ENCODE measurements around the gene IYD.

The IYD gene

DNA sequence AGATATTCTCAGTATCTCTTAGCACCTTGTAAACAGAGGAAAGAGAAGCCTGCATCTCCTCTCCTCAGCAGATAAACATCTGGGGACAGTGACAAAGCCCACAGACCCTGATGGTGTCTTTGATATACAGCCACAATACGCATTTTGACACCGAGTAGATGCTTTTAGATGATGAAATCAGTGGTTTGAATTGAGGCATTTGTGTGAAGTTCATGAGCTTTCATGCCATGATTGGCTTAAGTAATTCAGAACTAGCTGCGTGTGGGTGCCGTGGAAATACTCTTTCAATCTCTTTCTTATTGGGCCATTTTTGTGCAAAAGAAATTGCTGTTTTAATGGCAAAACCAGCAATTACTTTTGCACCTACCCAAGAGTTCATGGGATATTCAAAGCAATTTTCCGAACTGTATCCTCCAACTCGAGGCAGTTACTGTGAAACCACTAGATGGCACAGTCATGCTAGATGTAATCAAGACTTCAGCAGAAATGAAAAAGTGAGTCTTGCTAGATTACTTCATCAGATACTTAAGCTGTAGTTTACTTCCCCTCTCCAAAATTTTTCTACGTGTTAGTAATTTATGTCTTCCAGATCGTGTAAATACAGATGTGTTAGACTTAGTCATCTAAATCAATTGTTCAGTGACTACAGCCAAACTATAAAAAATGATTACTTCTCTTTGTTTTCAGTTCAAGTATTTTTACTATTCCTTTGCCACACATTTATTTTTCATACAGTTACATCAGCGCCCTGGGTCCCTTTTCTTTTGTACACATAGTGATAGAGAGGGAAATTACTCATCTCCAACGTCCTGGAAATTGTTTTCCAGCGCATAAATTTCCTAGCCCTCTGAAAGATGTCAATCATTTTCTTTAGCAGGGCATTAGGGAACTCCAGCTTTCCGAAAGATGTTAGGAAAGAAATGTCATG is 49.4 kb downstream of the IYD start:
- Histone ChIP-seq H3K4me1 (ENCODE audit: insufficient read depth, low read length) (no peaks in the 10 kb centered on the region), H3K27me3 (ENCODE audit: insufficient read depth, low read length) (peaks cover 16% of the 10 kb centered on the region; the same call in 1 of the 2 replicates), H3K27ac (ENCODE audit: low read depth, low read length) (no peak overlapping the region), H3K4me3 (ENCODE audit: low read length) (no peak overlapping the region), H3K9ac (ENCODE audit: low read depth, low read length) (no peak overlapping the region), H3K36me3 (ENCODE audit: insufficient read depth, low read length) (no peaks in the 10 kb centered on the region), H3K9me3 (ENCODE audit: insufficient read depth, low read depth, low read length) (peaks cover 3% of the 10 kb centered on the region; the same call in 1 of the 2 replicates)
- WGBS = 58% methylated on average over 8 of the region's 12 CpGs

DNA sequence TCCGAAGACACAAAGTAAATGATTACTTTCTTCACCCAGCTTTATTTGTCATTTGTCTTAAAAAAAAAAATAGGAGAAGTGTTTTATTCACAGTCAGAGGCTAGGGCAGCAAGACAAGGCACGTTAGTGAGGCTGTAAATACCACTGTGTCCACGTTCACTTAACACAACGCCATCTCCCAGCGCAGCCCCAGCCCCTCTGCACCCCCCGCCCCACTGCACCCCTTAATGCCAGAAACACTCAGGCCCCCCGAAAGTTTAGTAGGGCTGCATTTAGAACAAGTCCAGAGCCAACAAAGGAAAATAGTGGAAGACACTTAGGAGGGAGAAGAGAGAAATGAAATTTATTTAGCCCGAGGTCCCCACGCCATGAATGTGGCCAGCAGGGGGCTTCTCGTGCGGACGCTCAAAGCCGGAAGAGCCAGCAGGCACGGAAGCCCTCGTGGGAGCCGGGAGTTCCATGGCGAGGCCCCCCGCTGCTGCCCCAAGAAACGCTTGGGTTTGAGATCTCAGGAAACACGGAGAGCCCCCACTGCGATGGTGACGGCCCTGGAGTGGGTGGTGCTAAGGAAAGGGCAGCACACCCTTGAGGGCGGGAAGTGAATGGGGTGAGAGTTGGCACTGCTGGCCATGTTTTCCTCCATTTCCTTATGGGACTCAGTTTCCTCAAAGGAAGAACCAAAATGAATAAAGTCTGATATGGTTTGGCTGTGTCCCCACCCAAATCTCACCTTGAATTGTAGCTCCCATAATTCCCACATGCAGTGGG is 50.2 kb downstream of the IYD start:
- H3K27me3 ChIP-seq (ENCODE audit: insufficient read depth, low read length) = peaks cover 16% of the 10 kb centered on the region; the same call in 1 of the 2 replicates
- no peak overlapping the region for H3K27ac ChIP-seq (ENCODE audit: low read depth, low read length)
- H3K36me3 ChIP-seq (ENCODE audit: insufficient read depth, low read length) = no peaks in the 10 kb centered on the region
- H3K4me1 ChIP-seq (ENCODE audit: insufficient read depth, low read length) = no peaks in the 10 kb centered on the region
- H3K4me3 ChIP-seq (ENCODE audit: low read length) = peak overlapping the region; percentile 18; the same call in 1 of the 2 replicates
- 34% methylated on average over 23 of the region's 23 CpGs for WGBS
- H3K9me3 ChIP-seq (ENCODE audit: insufficient read depth, low read depth, low read length) = no peaks in the 10 kb centered on the region
- no peak overlapping the region for H3K9ac ChIP-seq (ENCODE audit: low read depth, low read length)

DNA sequence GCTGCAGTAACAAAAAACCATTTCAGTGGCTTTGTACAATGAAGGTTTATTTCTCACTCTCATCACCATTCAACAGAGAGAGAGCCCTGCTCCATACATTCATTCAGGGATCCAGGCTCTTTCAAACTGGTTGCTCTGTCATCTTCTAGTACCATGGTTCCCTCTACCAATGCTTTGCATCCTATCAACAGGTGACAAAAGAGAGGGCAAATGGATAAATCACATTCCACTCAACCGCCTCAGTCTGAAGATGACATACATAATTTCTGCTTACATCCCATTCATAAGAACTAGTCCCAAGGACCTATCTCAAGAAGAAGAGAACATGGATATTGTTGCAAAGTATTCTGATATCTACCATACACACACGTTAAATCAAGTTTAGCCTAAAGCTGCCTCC is 51.6 kb downstream of the IYD start:
- WGBS = 89% methylated on average over 1 of the region's 2 CpGs
- H3K9me3 ChIP-seq (ENCODE audit: insufficient read depth, low read depth, low read length) = 0 out of 2 replicates have a peak, but pooled peaks cover 4% of the 10 kb centered on the region
- H3K27me3 ChIP-seq (ENCODE audit: insufficient read depth, low read length) = peaks cover 16% of the 10 kb centered on the region; the same call in 1 of the 2 replicates
- no peak overlapping the region for H3K9ac ChIP-seq (ENCODE audit: low read depth, low read length)
- no peaks in the 10 kb centered on the region for H3K4me1 ChIP-seq (ENCODE audit: insufficient read depth, low read length)
- no peak overlapping the region for H3K4me3 ChIP-seq (ENCODE audit: low read length)
- no peak overlapping the region for H3K27ac ChIP-seq (ENCODE audit: low read depth, low read length)
- H3K36me3 ChIP-seq (ENCODE audit: insufficient read depth, low read length) = no peaks in the 10 kb centered on the region

DNA sequence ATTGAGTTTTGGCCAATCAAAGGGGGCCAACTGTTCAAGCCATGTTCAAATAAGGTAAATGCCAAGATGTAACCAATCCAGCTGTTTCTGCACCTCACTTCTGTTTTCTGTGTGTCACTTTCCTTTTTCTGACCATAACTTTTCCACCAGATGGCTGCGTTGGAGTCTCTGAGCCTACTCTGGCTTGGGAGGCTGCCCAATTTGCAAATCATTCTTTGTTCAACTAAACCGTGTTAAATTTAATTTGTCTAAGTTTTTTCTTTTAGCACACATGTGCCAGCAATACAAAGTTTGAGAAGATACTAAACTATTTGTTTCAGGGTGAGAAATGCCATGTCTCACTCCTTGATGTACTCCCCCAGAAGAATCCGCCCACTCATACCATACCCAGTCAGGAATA is 52.1 kb downstream of the IYD start:
- 95% methylated on average over 3 of the region's 3 CpGs for WGBS
- H3K4me3 ChIP-seq (ENCODE audit: low read length) = no peak overlapping the region
- H3K27ac ChIP-seq (ENCODE audit: low read depth, low read length) = no peak overlapping the region

DNA sequence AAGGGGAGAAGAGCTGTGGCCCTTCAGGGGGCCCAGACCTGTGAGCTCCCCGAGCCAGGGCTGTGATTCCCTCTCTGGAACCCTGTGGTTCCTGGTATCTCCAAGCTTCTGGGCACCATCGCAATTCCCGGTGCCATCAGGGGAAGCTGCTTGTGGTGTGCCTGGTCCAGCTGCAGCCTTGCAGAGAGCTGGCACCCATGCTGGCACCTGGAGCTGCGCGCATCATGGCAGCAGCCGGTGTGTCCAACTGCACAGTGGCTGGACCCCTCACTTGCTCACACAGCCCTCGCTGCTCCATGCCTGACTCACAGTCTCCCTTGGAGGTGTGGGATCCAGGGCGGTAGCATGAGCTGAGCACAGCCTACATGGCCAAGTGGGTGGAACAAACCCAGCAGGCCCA is 56.7 kb downstream of the IYD start:
- no peaks in the 10 kb centered on the region for H3K36me3 ChIP-seq (ENCODE audit: insufficient read depth, low read length)
- no peaks in the 10 kb centered on the region for H3K27me3 ChIP-seq (ENCODE audit: insufficient read depth, low read length)
- H3K4me1 ChIP-seq (ENCODE audit: insufficient read depth, low read length) = no peaks in the 10 kb centered on the region
- no peak overlapping the region for H3K27ac ChIP-seq (ENCODE audit: low read depth, low read length)
- H3K9me3 ChIP-seq (ENCODE audit: insufficient read depth, low read depth, low read length) = 0 out of 2 replicates have a peak, but pooled peaks cover 4% of the 10 kb centered on the region
- no peak overlapping the region for H3K4me3 ChIP-seq (ENCODE audit: low read length)
- H3K9ac ChIP-seq (ENCODE audit: low read depth, low read length) = no peak overlapping the region
- 95% methylated on average over 8 of the region's 8 CpGs for WGBS

More for the DNA sequence above, 52.1 kb downstream of the IYD start:
- Histone ChIP-seq H3K36me3 (ENCODE audit: insufficient read depth, low read length) (no peaks in the 10 kb centered on the region), H3K9me3 (ENCODE audit: insufficient read depth, low read depth, low read length) (0 out of 2 replicates have a peak, but pooled peaks cover 4% of the 10 kb centered on the region), H3K4me1 (ENCODE audit: insufficient read depth, low read length) (no peaks in the 10 kb centered on the region), H3K9ac (ENCODE audit: low read depth, low read length) (no peak overlapping the region), H3K27me3 (ENCODE audit: insufficient read depth, low read length) (peaks cover 12% of the 10 kb centered on the region; the same call in 1 of the 2 replicates)

DNA sequence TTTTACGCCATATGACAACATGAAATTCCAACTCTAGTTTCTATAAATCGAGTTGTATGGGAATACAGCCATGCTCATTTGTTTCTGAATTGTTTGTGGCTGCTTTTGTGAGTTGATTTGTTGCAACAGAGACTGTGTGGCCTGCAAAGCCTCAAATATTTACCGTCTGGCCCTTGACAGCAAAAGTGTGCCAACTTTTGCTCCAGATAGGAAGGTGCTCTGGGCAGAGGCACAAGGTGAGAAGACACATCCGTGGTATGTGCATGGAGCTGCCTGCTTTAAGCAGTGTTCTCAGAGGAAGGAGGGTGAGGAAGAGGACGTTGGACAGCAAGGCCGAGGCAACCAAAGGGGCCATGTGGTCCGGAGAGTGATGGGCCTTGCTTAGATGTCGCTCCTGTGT is 57.4 kb downstream of the IYD start:
- Histone ChIP-seq H3K36me3 (ENCODE audit: insufficient read depth, low read length) (no peaks in the 10 kb centered on the region), H3K4me1 (ENCODE audit: insufficient read depth, low read length) (no peaks in the 10 kb centered on the region), H3K27me3 (ENCODE audit: insufficient read depth, low read length) (no peaks in the 10 kb centered on the region), H3K4me3 (ENCODE audit: low read length) (no peak overlapping the region), H3K9me3 (ENCODE audit: insufficient read depth, low read depth, low read length) (0 out of 2 replicates have a peak, but pooled peaks cover 4% of the 10 kb centered on the region), H3K9ac (ENCODE audit: low read depth, low read length) (no peak overlapping the region), H3K27ac (ENCODE audit: low read depth, low read length) (no peak overlapping the region)
- WGBS = 93% methylated on average over 8 of the region's 8 CpGs

DNA sequence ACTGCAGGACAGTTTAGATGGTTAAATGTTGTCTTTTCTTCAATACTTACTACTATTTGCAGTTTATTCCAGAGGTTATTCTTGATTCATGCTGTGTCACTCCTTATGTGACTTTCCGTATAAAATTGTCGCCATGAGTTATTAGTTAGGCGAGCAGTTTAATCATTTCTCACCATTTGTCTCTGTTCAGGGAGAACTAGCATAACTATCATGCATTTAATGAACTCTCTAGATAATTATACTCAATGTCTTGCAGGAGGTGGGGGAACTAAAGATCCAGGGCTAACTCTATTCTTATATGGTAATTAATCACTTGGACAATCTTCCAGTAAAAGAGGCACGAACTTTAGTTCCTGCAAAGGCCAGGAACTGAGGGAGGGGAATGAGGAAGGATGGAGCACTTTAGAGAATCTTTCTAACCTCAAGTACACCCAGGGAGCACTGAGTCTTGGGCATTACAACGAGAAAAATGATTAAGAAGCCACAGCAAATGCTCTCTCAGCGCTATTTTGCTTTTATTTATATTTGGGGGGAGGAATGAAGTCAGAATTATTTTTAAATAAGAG is 58.3 kb downstream of the IYD start:
- Histone ChIP-seq H3K9ac (ENCODE audit: low read depth, low read length) (no peak overlapping the region), H3K27me3 (ENCODE audit: insufficient read depth, low read length) (no peaks in the 10 kb centered on the region), H3K9me3 (ENCODE audit: insufficient read depth, low read depth, low read length) (0 out of 2 replicates have a peak, but pooled peaks cover 4% of the 10 kb centered on the region), H3K4me1 (ENCODE audit: insufficient read depth, low read length) (no peaks in the 10 kb centered on the region), H3K4me3 (ENCODE audit: low read length) (no peak overlapping the region), H3K27ac (ENCODE audit: low read depth, low read length) (no peak overlapping the region), H3K36me3 (ENCODE audit: insufficient read depth, low read length) (no peaks in the 10 kb centered on the region)
- 93% methylated on average over 5 of the region's 6 CpGs for WGBS

DNA sequence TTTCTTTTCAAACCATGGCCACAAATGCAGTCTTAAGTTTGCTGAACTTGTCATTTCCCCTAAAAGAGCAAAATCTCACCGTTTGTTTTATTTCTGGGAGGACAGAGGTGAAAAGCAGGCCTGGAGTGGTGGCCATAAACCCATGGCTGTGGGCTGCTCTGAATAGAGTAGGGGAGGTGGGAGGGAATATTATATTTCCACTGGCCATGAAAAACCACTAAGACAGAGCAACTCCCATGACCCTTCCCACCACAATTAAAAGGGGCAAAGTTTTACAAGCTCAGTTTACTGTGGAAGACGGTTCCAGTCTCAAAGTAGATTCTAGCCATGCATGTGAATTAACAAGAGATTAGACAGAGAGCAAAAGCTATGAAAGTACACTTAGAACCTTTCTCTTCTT is 59.0 kb downstream of the IYD start:
- Histone ChIP-seq H3K9me3 (ENCODE audit: insufficient read depth, low read depth, low read length) (0 out of 2 replicates have a peak, but pooled peaks cover 4% of the 10 kb centered on the region), H3K36me3 (ENCODE audit: insufficient read depth, low read length) (no peaks in the 10 kb centered on the region)
- 98% methylated on average over 2 of the region's 2 CpGs for WGBS

DNA sequence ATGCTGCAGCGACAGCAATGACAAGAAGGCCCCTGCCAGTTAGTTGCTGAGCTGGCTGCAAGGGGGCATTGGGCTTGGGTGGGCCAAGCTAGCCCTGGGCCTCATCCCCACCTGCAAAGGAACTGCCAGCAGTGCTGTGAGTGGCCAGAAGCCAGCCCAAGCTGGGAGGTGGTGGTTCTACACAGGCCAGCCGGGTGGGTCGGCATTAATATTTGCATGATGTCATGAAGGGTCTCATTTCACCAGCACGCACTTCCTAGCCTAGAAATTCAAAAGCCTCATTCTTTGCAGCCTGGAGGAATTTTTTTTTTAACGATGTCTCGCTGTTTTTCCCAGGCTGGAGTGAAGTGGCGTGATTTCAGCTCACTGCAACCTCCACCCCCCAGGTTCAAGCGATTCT is 62.0 kb downstream of the IYD start:
- no peaks in the 10 kb centered on the region for H3K4me1 ChIP-seq (ENCODE audit: insufficient read depth, low read length)
- H3K9ac ChIP-seq (ENCODE audit: low read depth, low read length) = no peak overlapping the region
- no peaks in the 10 kb centered on the region for H3K27me3 ChIP-seq (ENCODE audit: insufficient read depth, low read length)
- WGBS = 96% methylated on average over 8 of the region's 8 CpGs
- no peaks in the 10 kb centered on the region for H3K36me3 ChIP-seq (ENCODE audit: insufficient read depth, low read length)
- H3K4me3 ChIP-seq (ENCODE audit: low read length) = no peak overlapping the region
- no peak overlapping the region for H3K27ac ChIP-seq (ENCODE audit: low read depth, low read length)
- H3K9me3 ChIP-seq (ENCODE audit: insufficient read depth, low read depth, low read length) = no peaks in the 10 kb centered on the region

More for the DNA sequence above, 59.0 kb downstream of the IYD start:
- Histone ChIP-seq H3K27ac (ENCODE audit: low read depth, low read length) (no peak overlapping the region), H3K4me1 (ENCODE audit: insufficient read depth, low read length) (no peaks in the 10 kb centered on the region), H3K27me3 (ENCODE audit: insufficient read depth, low read length) (no peaks in the 10 kb centered on the region), H3K4me3 (ENCODE audit: low read length) (no peak overlapping the region), H3K9ac (ENCODE audit: low read depth, low read length) (no peak overlapping the region)

DNA sequence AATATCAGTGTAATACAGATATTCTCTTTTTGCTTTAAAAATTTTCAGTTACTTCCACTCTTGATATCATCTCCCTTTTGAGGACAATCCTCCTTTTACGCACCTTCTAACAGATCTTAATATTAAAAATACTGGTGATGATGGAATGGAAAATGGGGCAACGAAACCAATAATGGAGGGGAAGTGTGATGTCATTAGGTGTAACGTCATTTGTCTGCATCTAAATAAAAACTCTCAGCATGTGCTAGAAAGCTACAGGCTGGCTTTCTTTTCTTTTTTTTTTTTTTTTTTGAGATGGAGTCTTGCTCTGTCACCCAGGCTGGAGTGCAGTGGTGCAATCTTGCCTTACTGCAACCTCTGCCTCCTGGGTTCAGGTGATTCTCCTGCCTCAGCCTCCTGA is 66.5 kb downstream of the IYD start:
- Histone ChIP-seq H3K4me3 (ENCODE audit: low read length) (no peak overlapping the region), H3K9ac (ENCODE audit: low read depth, low read length) (no peak overlapping the region), H3K9me3 (ENCODE audit: insufficient read depth, low read depth, low read length) (no peaks in the 10 kb centered on the region), H3K4me1 (ENCODE audit: insufficient read depth, low read length) (no peaks in the 10 kb centered on the region), H3K36me3 (ENCODE audit: insufficient read depth, low read length) (no peaks in the 10 kb centered on the region), H3K27me3 (ENCODE audit: insufficient read depth, low read length) (no peaks in the 10 kb centered on the region), H3K27ac (ENCODE audit: low read depth, low read length) (no peak overlapping the region)
- 95% methylated on average over 2 of the region's 3 CpGs for WGBS

DNA sequence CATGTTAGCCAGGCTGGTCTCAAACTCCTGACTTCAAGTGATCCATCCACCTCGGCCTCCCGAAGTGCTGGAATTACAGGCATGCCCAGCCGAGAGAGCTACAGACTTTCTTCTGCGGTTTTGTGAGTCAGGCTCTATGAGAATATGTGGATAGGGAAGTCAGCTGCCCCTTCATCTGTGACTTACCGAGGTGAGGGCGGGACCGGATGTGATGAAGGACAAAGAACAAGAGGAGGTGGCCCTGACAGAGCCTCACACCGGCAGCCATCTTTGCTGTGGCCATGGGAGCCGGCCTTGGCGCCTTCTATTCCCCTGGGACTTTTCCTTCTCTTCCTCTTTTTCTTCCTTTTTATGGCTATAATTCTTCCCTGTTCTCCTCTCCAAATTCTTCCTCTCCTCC is 67.0 kb downstream of the IYD start:
- H3K36me3 ChIP-seq (ENCODE audit: insufficient read depth, low read length) = no peaks in the 10 kb centered on the region
- H3K27me3 ChIP-seq (ENCODE audit: insufficient read depth, low read length) = no peaks in the 10 kb centered on the region

More for the DNA sequence above, 67.0 kb downstream of the IYD start:
- WGBS = 92% methylated on average over 10 of the region's 10 CpGs
- H3K9me3 ChIP-seq (ENCODE audit: insufficient read depth, low read depth, low read length) = no peaks in the 10 kb centered on the region
- no peak overlapping the region for H3K4me3 ChIP-seq (ENCODE audit: low read length)
- H3K4me1 ChIP-seq (ENCODE audit: insufficient read depth, low read length) = no peaks in the 10 kb centered on the region
- no peak overlapping the region for H3K27ac ChIP-seq (ENCODE audit: low read depth, low read length)
- H3K9ac ChIP-seq (ENCODE audit: low read depth, low read length) = no peak overlapping the region

All from HUES64 (cell line).